T-cell (primary cell): ENCODE measurements around the gene FBN3. TPM values are rescaled to one million over a fixed set of nuclear protein-coding genes. Genes with fewer than 3 reads are reported as not detected.
"Not testable (repeated sequence)": the region's sequence is repeated elsewhere in the genome, so short reads cannot be mapped to it uniquely, and the experiment has no call there.

Experiments used
- ATAC-seq, 4 experiments: fragments of 200-7000 bp in 3 of 4; fragments of 150-1000 bp in 1 of 4; cut with Tn5 transposase; replicated peaks in 1 of 4; 1 replicate in 3 of 4; 2 replicates in 1 of 4; pipeline ENCODE4 v1.10.0; 2021; ENCODE audit warnings: moderate library complexity in 3 of 4, mild to moderate bottlenecking in 2 of 4, moderate number of reproducible peaks in 1 of 4
- CTCF ChIA-PET, 2 donors: fragments of 300-600 bp; sonication (Branson Sonifier 250); formaldehyde crosslinking; loops; one replicate each; lab custom pipeline; 2022; ENCODE audit warnings: antibody characterized with exemption in 2 of 2; lab: Charles Lee
- POLR2A ChIA-PET, 2 donors: fragments of 300-600 bp; sonication (Branson Sonifier 250); formaldehyde crosslinking; loops; one replicate each; lab custom pipeline; 2022; ENCODE audit warnings: antibody characterized with exemption in 2 of 2; lab: Charles Lee
- DNase-seq, 35 experiments: peaks; one replicate each; pipeline versions ENCODE4 v3.0.0 to v3.0.0-alpha.2; 2013 to 2023
- H3K27ac ChIP-seq: one replicate; pipeline ENCODE4 v1.5.1; 2013; ENCODE audit warnings: low read length
- H3K27me3 ChIP-seq, 2 experiments: replicated peaks in 1 of 2; 1 replicate in 1 of 2; 2 replicates in 1 of 2; pipeline versions ENCODE4 v1.6.1 to v1.7.0; 2013; ENCODE audit warnings: low read length in 1 of 2, mixed read lengths in 1 of 2; ENCODE audit not compliant: control insufficient read depth in 2 of 2, insufficient read depth in 2 of 2; ENCODE audit errors: extremely low read depth in 1 of 2
- H3K36me3 ChIP-seq, 2 donors: 1 replicate in 1 of 2; 2 replicates in 1 of 2; pipeline versions ENCODE4 v1.6.1 to v1.7.0; 2013; ENCODE audit warnings: low read length in 1 of 2; ENCODE audit not compliant: control insufficient read depth in 2 of 2, insufficient read depth in 1 of 2; ENCODE audit errors: extremely low read depth in 1 of 2
- H3K4me1 ChIP-seq, 2 experiments: 1 replicate in 1 of 2; 2 replicates in 1 of 2; pipeline versions ENCODE4 v1.6.1 to v1.7.0; 2013; ENCODE audit warnings: low read length in 2 of 2, mixed read lengths in 1 of 2; ENCODE audit not compliant: insufficient read depth in 2 of 2, control insufficient read depth in 1 of 2; ENCODE audit errors: extremely low read depth in 1 of 2
- H3K4me3 ChIP-seq, 2 donors: 1 replicate in 1 of 2; 2 replicates in 1 of 2; pipeline versions ENCODE4 v1.5.1 to v1.7.0; 2013; ENCODE audit warnings: mild to moderate bottlenecking in 2 of 2, low read length in 1 of 2, moderate library complexity in 1 of 2; ENCODE audit not compliant: control insufficient read depth in 1 of 2; ENCODE audit errors: extremely low read depth in 1 of 2
- H3K9me3 ChIP-seq: 2 replicates; pipeline ENCODE4 v1.7.0; 2013
- H3K27ac Mint-ChIP-seq, 2 donors: one replicate each; pipeline ENCODE4 v1.8.0; 2020 to 2021; ENCODE audit warnings: mild to moderate bottlenecking in 2 of 2, mixed read lengths in 2 of 2
- H3K27me3 Mint-ChIP-seq, 2 donors: one replicate each; pipeline ENCODE4 v1.8.0; 2021 to 2022; ENCODE audit warnings: mixed read lengths in 2 of 2
- H3K36me3 Mint-ChIP-seq: one replicate; pipeline ENCODE4 v1.8.0; 2021; ENCODE audit warnings: mixed read lengths
- H3K4me1 Mint-ChIP-seq, 3 donors: one replicate each; pipeline ENCODE4 v1.8.0; 2020 to 2022; ENCODE audit warnings: mixed read lengths in 3 of 3, mild to moderate bottlenecking in 1 of 3
- H3K4me3 Mint-ChIP-seq, 3 donors: one replicate each; pipeline ENCODE4 v1.8.0; 2020 to 2022; ENCODE audit warnings: mild to moderate bottlenecking in 3 of 3, mixed read lengths in 3 of 3, moderate library complexity in 3 of 3
- H3K9me3 Mint-ChIP-seq, 3 donors: one replicate each; pipeline ENCODE4 v1.8.0; 2020 to 2022; ENCODE audit warnings: mixed read lengths in 3 of 3
- WGBS: methylation state at CpG from one replicate; pipeline ENCODE4 v1.1.5; 2013; ENCODE audit warnings: missing lambda C conversion rate; ENCODE audit not compliant: insufficient coverage; 5-methylcytosine and 5-hydroxymethylcytosine counted together
- total RNA-seq, 35 experiments: library from RNA in 6 of 35; stranded (reverse) in 6 of 35; fragments of 120-200 nt in 1 of 35; gene quantifications; one replicate each; pipeline versions ENCODE4 v1.2.1 to v1.2.4 and lab custom pipeline; 2013 to 2026

The FBN3 gene
- total RNA-seq, 5 donors from 2014 or later (not counting 1 experiment from before 2014, with no cell fraction given) = 0.03 TPM; not detected in 3

GRCh38 chr19:8039231-8039630 lies 110.2 kb downstream of the FBN3 start:
- CTCF ChIA-PET = no interaction called here
- ATAC-seq (no peak), DNase-seq (no peak)
- 92% methylated on average over 2 of the region's 3 CpGs for WGBS
- Histone ChIP-seq H3K9me3 (no peaks in the 10 kb centered on the region), H3K27me3 (peaks cover 0 to 37% of the 10 kb centered on the region in 2 experiments), H3K27ac (no peak overlapping the region), H3K4me1 (no peaks in the 10 kb centered on the region), H3K36me3 (no peaks in the 10 kb centered on the region), H3K4me3 (no peak overlapping the region)
- Mint-ChIP-seq H3K27me3 (peaks cover 13 to 18% of the 10 kb centered on the region in 2 donors), H3K4me1 (no peaks in the 10 kb centered on the region), H3K9me3 (no peaks in the 10 kb centered on the region), H3K27ac (no peak overlapping the region), H3K36me3 (no peaks in the 10 kb centered on the region), H3K4me3 (no peak overlapping the region)
- POLR2A ChIA-PET = no interaction called here

GRCh38 chr19:8038815-8039214 lies 110.6 kb downstream of the FBN3 start:
- Mint-ChIP-seq H3K27me3 (peaks cover 11 to 18% of the 10 kb centered on the region in 2 donors), H3K9me3 (no peaks in the 10 kb centered on the region), H3K4me3 (no peak overlapping the region), H3K27ac (no peak overlapping the region), H3K36me3 (no peaks in the 10 kb centered on the region), H3K4me1 (no peaks in the 10 kb centered on the region)
- Histone ChIP-seq H3K9me3 (no peaks in the 10 kb centered on the region), H3K36me3 (no peaks in the 10 kb centered on the region), H3K4me1 (no peaks in the 10 kb centered on the region), H3K27ac (no peak overlapping the region), H3K4me3 (no peak overlapping the region), H3K27me3 (peaks cover 0 to 33% of the 10 kb centered on the region in 2 experiments)
- DNase-seq (no peak), ATAC-seq (no peak)
- POLR2A ChIA-PET = no interaction called here
- 78% methylated on average over 3 of the region's 6 CpGs for WGBS
- CTCF ChIA-PET = no interaction called here

GRCh38 chr19:8036434-8037099 lies 112.8 kb downstream of the FBN3 start:
- POLR2A ChIA-PET = no interaction called here
- H3K27me3 ChIP-seq = peaks cover 0 to 30% of the 10 kb centered on the region in 2 experiments
- CTCF ChIA-PET = no interaction called here
- no peak overlapping the region for H3K27ac ChIP-seq
- H3K4me1 Mint-ChIP-seq = no peaks in the 10 kb centered on the region
- H3K9me3 ChIP-seq = no peaks in the 10 kb centered on the region
- no peak overlapping the region for H3K27ac Mint-ChIP-seq
- no peak for DNase-seq
- 81% methylated on average over 2 of the region's 7 CpGs for whole genome bisulfite sequencing
- no peak for ATAC-seq
- H3K27me3 Mint-ChIP-seq = peaks cover 11 to 17% of the 10 kb centered on the region in 2 donors
- H3K4me3 Mint-ChIP-seq = no peak overlapping the region
- H3K36me3 ChIP-seq = no peaks in the 10 kb centered on the region
- no peaks in the 10 kb centered on the region for H3K36me3 Mint-ChIP-seq
- H3K4me1 ChIP-seq = no peaks in the 10 kb centered on the region
- H3K9me3 Mint-ChIP-seq = no peaks in the 10 kb centered on the region
- no peak overlapping the region for H3K4me3 ChIP-seq

- peaks cover 10 to 15% of the 10 kb centered on the region in 2 donors for H3K27me3 Mint-ChIP-seq
- Histone ChIP-seq H3K4me1 (no peaks in the 10 kb centered on the region), H3K27me3 (peaks cover 0 to 32% of the 10 kb centered on the region in 2 experiments), H3K4me3 (no peak overlapping the region), H3K9me3 (no peaks in the 10 kb centered on the region), H3K27ac (no peak overlapping the region), H3K36me3 (no peaks in the 10 kb centered on the region)
- POLR2A ChIA-PET = no interaction called here
- H3K27ac Mint-ChIP-seq = no peak overlapping the region
- H3K9me3 Mint-ChIP-seq = no peaks in the 10 kb centered on the region
- DNase-seq = no peak
- H3K36me3 Mint-ChIP-seq = no peaks in the 10 kb centered on the region
- CTCF ChIA-PET = no interaction called here
- ATAC-seq = no peak
- H3K4me1 Mint-ChIP-seq = no peaks in the 10 kb centered on the region
- H3K4me3 Mint-ChIP-seq = no peak overlapping the region
- WGBS = 89% methylated on average over 4 of the region's 6 CpGs
Observed at GRCh38 chr19:8034178-8034525, 115.2 kb downstream of the FBN3 start.

GRCh38 chr19:8033287-8034177 lies 115.9 kb downstream of the FBN3 start:
- CTCF ChIA-PET, H3K9me3 Mint-ChIP-seq, ATAC-seq, H3K27ac Mint-ChIP-seq, H3K27ac ChIP-seq, H3K36me3 Mint-ChIP-seq, H3K9me3 ChIP-seq, H3K4me3 ChIP-seq, H3K36me3 ChIP-seq, DNase-seq, H3K4me3 Mint-ChIP-seq, POLR2A ChIA-PET, H3K4me1 Mint-ChIP-seq, H3K4me1 ChIP-seq: not testable (repeated sequence)
- peaks cover 0 to 26% of the 10 kb centered on the region in 2 experiments for H3K27me3 ChIP-seq
- peaks cover 8 to 15% of the 10 kb centered on the region in 2 donors for H3K27me3 Mint-ChIP-seq
- 86% methylated on average over 12 of the region's 22 CpGs for WGBS

GRCh38 chr19:8030960-8031359 lies 118.4 kb downstream of the FBN3 start:
- Mint-ChIP-seq H3K4me1 (no peaks in the 10 kb centered on the region), H3K36me3 (no peaks in the 10 kb centered on the region), H3K27ac (no peak overlapping the region), H3K9me3 (no peaks in the 10 kb centered on the region), H3K4me3 (no peak overlapping the region), H3K27me3 (peaks cover 0 to 2% of the 10 kb centered on the region in 2 donors)
- ChIA-PET POLR2A (no interaction called here), CTCF (interaction anchor here in 1 of 2 donors (1.3 kb wide), 1 partner anchor 26 kb away, joined by 3 read pairs; no protein-coding TSS in a partner anchor)
- ATAC-seq = no peak
- Histone ChIP-seq H3K4me1 (no peaks in the 10 kb centered on the region), H3K4me3 (no peak overlapping the region), H3K27me3 (peaks cover 0 to 15% of the 10 kb centered on the region in 2 experiments), H3K27ac (no peak overlapping the region), H3K36me3 (no peaks in the 10 kb centered on the region), H3K9me3 (no peaks in the 10 kb centered on the region)
- DNase-seq = no peak
- 90% methylated on average over 3 of the region's 8 CpGs for WGBS
